ENCODE results near the gene RTP5. TPM values are rescaled to one million over a fixed set of nuclear protein-coding genes. Genes with fewer than 3 reads are reported as not detected.

RTP5 gene
- total RNA-seq, 1 experiment from 2014 or later: not detected

DNA sequence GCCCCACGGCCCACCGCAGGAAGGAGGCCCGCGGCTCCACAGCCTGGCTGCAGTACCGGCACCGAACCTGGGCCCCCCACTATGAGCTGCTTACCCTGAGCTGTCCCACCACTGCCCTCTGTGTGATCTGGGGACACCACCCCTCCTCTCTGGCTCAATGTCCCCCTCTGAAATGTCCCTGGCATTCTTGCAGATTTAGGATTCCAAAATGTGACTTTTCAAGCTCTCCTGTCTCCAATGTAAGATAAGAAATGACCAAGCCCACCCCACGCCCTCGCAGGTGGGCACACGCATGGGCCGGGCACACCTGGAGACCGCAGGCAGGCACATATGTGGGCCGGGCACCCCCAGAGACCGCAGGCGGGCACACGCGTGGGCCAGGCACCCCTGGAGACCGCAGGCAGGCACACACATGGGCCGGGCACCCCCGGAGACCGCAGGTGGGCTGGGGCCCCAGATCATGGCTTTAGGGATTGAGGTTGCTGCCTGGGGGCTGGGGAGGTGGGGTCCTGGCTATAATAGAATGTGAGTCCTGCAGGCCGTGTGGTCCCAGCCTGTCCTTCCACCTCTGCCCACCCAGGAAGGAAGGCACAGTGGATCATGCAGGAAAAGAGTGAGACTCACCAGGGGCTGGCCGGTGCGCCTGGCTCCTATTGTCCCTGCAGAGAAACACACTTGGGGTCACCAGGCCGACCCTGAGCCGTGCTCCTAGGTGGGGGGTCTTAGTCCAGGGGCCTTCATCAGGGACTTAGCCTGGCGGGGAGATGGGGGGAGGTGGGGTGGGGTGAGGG is 18.0 kb upstream of the RTP5 start (continued):
- TF ChIP-seq MAX (IDR thresholded peaks at IDR 0.05) (no peak), TCF7L2 (IDR thresholded peaks at IDR 0.05; ENCODE audit: borderline replicate concordance, extremely low read depth, insufficient read depth, insufficient read length) (no peak), EZH2phosphoT487 (IDR thresholded peaks at IDR 0.05; ENCODE audit: borderline replicate concordance) (no peak), ZNF274 (IDR thresholded peaks at IDR 0.05; ENCODE audit: low read depth, low read length) (no peak), SRF (IDR thresholded peaks at IDR 0.05; ENCODE audit: low read depth) (no peak), RAD21 (IDR thresholded peaks at IDR 0.05; ENCODE audit: low read depth) (no peak), POLR2A (IDR thresholded peaks at IDR 0.05; ENCODE audit: borderline replicate concordance, extremely low read depth, insufficient read depth, insufficient read length) (no peak), CEBPB (IDR thresholded peaks at IDR 0.05; ENCODE audit: low read depth) (no peak)

GRCh38 chr2:241852116-241852980 is 17.2 kb upstream of the RTP5 start:
- Histone ChIP-seq H3K9me3 (ENCODE audit: control insufficient read depth in 1 of 2, insufficient read depth in 1 of 2, low read depth in 1 of 2, low read length in 2 of 2) (no peaks in the 10 kb centered on the region), H3K4me1 (ENCODE audit: control insufficient read depth in 1 of 2, insufficient read depth in 2 of 2, low read length in 2 of 2) (no peaks in the 10 kb centered on the region), H2AFZ (ENCODE audit: low read depth, low read length, poor library complexity, severe bottlenecking) (no peak overlapping the region), H3K79me2 (ENCODE audit: insufficient read depth, low read length) (no peaks in the 10 kb centered on the region), H3K4me2 (ENCODE audit: low read length) (no peak overlapping the region), H4K20me1 (ENCODE audit: insufficient read depth) (no peaks in the 10 kb centered on the region), H3K27ac (ENCODE audit: low read depth, low read length) (no peak overlapping the region), H3K4me3 (replicated peaks in 1 of 2; ENCODE audit: low read depth in 1 of 2, low read length in 2 of 2) (no peak overlapping the region), H3K9me2 (ENCODE audit: insufficient read depth) (no peaks in the 10 kb centered on the region), H3K9ac (ENCODE audit: low read length) (no peak overlapping the region), H3K27me3 (ENCODE audit: insufficient read depth, low read length) (no peaks in the 10 kb centered on the region), H3K36me3 (ENCODE audit: control insufficient read depth in 1 of 2, insufficient read depth in 2 of 2, low read length in 2 of 2) (no peaks in the 10 kb centered on the region)
- intact Hi-C loops (cut with micrococcal nuclease): no loop called here
- ATAC-seq (no peak), DNase-seq (ENCODE audit: low read depth, low spot score) (no peak)
- no peak for TF ChIP-seq CEBPB (IDR thresholded peaks at IDR 0.05; ENCODE audit: low read depth)
- TF ChIP-seq POLR2AphosphoS5 (IDR thresholded peaks at IDR 0.05; ENCODE audit: low read depth, low read length): no peak
- TF ChIP-seq ZNF274 (IDR thresholded peaks at IDR 0.05; ENCODE audit: low read depth, low read length): no peak
- ChIA-PET POLR2A (no interaction called here), CTCF (no interaction called here), RAD21 (ENCODE audit: low non-redundant PET in 1 of 2, low total read pairs in 2 of 2, uncharacterized antibody in 2 of 2, unreplicated experiment in 2 of 2) (no interaction called here)
- BruUV-seq (replicated peaks): no TSS peak

All from HCT116 (cell line).